Measurements from ENCODE around the gene AP1S2.
"Not testable (repeated sequence)": the region's sequence is repeated elsewhere in the genome, so short reads cannot be mapped to it uniquely, and the experiment has no call there.

Gene AP1S2

GRCh38 chrX:15854712-15855567 is at the start of gene AP1S2:
Gene AP1S2 (minus strand): TSS chrX:15854813. CDS start chrX:15852524, 2,289 bp downstream.
- peak; percentile 81 to 83 for DNase-seq (ENCODE audit: low read depth in 2 of 2)

- DNase-seq (ENCODE audit: low read depth in 2 of 2) = no peak
Observed at GRCh38 chrX:15903186-15903681, 48.6 kb upstream of the AP1S2 start.

GRCh38 chrX:15895334-15895733 is 40.7 kb upstream of the AP1S2 start:
- no peak for DNase-seq (ENCODE audit: low read depth in 2 of 2)

GRCh38 chrX:15894724-15895123 is 40.1 kb upstream of the AP1S2 start:
- no peak for DNase-seq (ENCODE audit: low read depth in 2 of 2)

GRCh38 chrX:15890463-15890862 is 35.9 kb upstream of the AP1S2 start:
- DNase-seq (ENCODE audit: low read depth in 2 of 2) = no peak

GRCh38 chrX:15888062-15888461 is 33.4 kb upstream of the AP1S2 start:
- DNase-seq (ENCODE audit: low read depth in 2 of 2) = no peak

- no peak for DNase-seq (ENCODE audit: low read depth in 2 of 2)
Observed at GRCh38 chrX:15883540-15883863, 28.9 kb upstream of the AP1S2 start.

GRCh38 chrX:15882704-15883539 is 28.3 kb upstream of the AP1S2 start:
- no peak for DNase-seq (ENCODE audit: low read depth in 2 of 2)

- DNase-seq (ENCODE audit: low read depth in 2 of 2) = no peak
Observed at GRCh38 chrX:15881381-15881897, 26.8 kb upstream of the AP1S2 start.

- not testable (repeated sequence) for DNase-seq (ENCODE audit: low read depth in 2 of 2)
Observed at GRCh38 chrX:15877914-15878313, 23.3 kb upstream of the AP1S2 start.

GRCh38 chrX:15877380-15877779 is 22.8 kb upstream of the AP1S2 start:
- no peak for DNase-seq (ENCODE audit: low read depth in 2 of 2)

- no peak for DNase-seq (ENCODE audit: low read depth in 2 of 2)
Observed at GRCh38 chrX:15874672-15875071, 20.1 kb upstream of the AP1S2 start.

- no peak for DNase-seq (ENCODE audit: low read depth in 2 of 2)
Observed at GRCh38 chrX:15873566-15873965, 19.0 kb upstream of the AP1S2 start.

- no peak for DNase-seq (ENCODE audit: low read depth in 2 of 2)
Observed at GRCh38 chrX:15870310-15870709, 15.7 kb upstream of the AP1S2 start.

- no peak for DNase-seq (ENCODE audit: low read depth in 2 of 2)
Observed at GRCh38 chrX:15869695-15870094, 15.1 kb upstream of the AP1S2 start.

GRCh38 chrX:15866147-15866546 is 11.5 kb upstream of the AP1S2 start:
- DNase-seq (ENCODE audit: low read depth in 2 of 2) = no peak

GRCh38 chrX:15864629-15865028 is 10.0 kb upstream of the AP1S2 start:
- no peak for DNase-seq (ENCODE audit: low read depth in 2 of 2)

GRCh38 chrX:15864023-15864422 is 9.4 kb upstream of the AP1S2 start:
- DNase-seq (ENCODE audit: low read depth in 2 of 2) = no peak

GRCh38 chrX:15860921-15861320 is 6.3 kb upstream of the AP1S2 start:
- no peak for DNase-seq (ENCODE audit: low read depth in 2 of 2)

- DNase-seq (ENCODE audit: low read depth in 2 of 2) = no peak
Observed at GRCh38 chrX:15858051-15858450, 3.4 kb upstream of the AP1S2 start.

GRCh38 chrX:15856636-15857035 is 2.0 kb upstream of the AP1S2 start:
- no peak for DNase-seq (ENCODE audit: low read depth in 2 of 2)

GRCh38 chrX:15856222-15856587 is 1.6 kb upstream of the AP1S2 start:
- DNase-seq (ENCODE audit: low read depth in 2 of 2) = no peak
